Upper lobe of left lung (tissue), 4 donors: ENCODE results near the gene PIGU.

Source experiments
- POLR2A ChIP-seq, 4 donors: fragments of 450-650 bp; IDR thresholded peaks; one replicate each; pipeline ENCODE4 v1.5.1; 2016 to 2017; ENCODE audit warnings: antibody characterized with exemption in 4 of 4, mild to moderate bottlenecking in 2 of 4
- TF ChIP-seq, protein P1 (sequence below), 6 experiments: fragments of 450-650 bp in 4 of 6; fragments of 200-600 bp in 2 of 6; sonication (generic) in 2 of 6; IDR thresholded peaks; one replicate each; pipeline ENCODE4 v1.5.1; 2016 to 2019; ENCODE audit warnings: antibody characterized with exemption in 6 of 6

DNA sequence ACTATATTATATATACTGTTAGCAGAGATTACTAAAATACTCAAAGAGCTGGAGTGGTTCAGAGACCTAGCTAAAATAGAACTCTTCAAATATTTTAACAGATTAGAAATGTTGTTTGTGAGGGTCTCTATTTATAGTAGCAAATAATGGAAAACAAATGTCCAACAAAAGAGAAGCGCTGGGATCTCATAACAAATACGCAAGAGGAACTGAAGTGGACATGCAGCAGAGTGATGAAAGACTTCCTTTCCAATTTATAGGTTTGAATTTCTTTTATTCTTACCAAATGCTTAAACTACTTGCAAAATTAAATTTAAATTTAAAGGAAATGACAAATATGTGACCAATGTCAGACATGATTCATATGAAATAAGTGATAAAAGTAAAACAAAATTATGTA, 49.9 kb downstream of the PIGU start:
- TF ChIP-seq, protein P1, sequence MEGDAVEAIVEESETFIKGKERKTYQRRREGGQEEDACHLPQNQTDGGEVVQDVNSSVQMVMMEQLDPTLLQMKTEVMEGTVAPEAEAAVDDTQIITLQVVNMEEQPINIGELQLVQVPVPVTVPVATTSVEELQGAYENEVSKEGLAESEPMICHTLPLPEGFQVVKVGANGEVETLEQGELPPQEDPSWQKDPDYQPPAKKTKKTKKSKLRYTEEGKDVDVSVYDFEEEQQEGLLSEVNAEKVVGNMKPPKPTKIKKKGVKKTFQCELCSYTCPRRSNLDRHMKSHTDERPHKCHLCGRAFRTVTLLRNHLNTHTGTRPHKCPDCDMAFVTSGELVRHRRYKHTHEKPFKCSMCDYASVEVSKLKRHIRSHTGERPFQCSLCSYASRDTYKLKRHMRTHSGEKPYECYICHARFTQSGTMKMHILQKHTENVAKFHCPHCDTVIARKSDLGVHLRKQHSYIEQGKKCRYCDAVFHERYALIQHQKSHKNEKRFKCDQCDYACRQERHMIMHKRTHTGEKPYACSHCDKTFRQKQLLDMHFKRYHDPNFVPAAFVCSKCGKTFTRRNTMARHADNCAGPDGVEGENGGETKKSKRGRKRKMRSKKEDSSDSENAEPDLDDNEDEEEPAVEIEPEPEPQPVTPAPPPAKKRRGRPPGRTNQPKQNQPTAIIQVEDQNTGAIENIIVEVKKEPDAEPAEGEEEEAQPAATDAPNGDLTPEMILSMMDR (IDR thresholded peaks at IDR 0.05) = no peak
- no peak for TF ChIP-seq POLR2A (IDR thresholded peaks at IDR 0.05)
